ENCODE data around the gene PYGO2. TPM values are rescaled to one million over a fixed set of nuclear protein-coding genes. Genes with fewer than 3 reads are reported as not detected.

Gene PYGO2
- polyA plus RNA-seq, 4 donors, result 22.1 to 34.7 (median 24.8) TPM

- Histone ChIP-seq H3K36me3 (ENCODE audit: control insufficient read depth in 3 of 3, insufficient read depth in 2 of 3, low read depth in 1 of 3, low read length in 3 of 3) (peaks cover 0 to 21% (median 0%) of the 10 kb centered on the region in 3 donors), H3K27me3 (ENCODE audit: control insufficient read depth in 3 of 3, insufficient read depth in 3 of 3, low read length in 3 of 3) (no peaks in the 10 kb centered on the region), H3K4me1 (ENCODE audit: control insufficient read depth in 3 of 3, insufficient read depth in 2 of 3, low read depth in 1 of 3, low read length in 2 of 3) (peaks cover 0 to 37% (median 7%) of the 10 kb centered on the region in 3 donors), H3K27ac (ENCODE audit: low read depth in 1 of 3, low read length in 2 of 3) (no peak overlapping the region), H3K4me3 (ENCODE audit: low read depth in 1 of 3, low read length in 3 of 3) (no peak overlapping the region), H3K9me3 (ENCODE audit: control insufficient read depth in 2 of 2, insufficient read depth in 1 of 2, low read depth in 1 of 2, low read length in 1 of 2) (no peaks in the 10 kb centered on the region)
- 98 to 100% (median 99%) methylated on average over 5 of the region's 5 CpGs for WGBS, 3 donors
- no peak for DNase-seq
- FAIRE-seq, result no peak
Observed at GRCh38 chr1:154934358-154934948, 27.1 kb downstream of the PYGO2 start.

GRCh38 chr1:154931940-154932487 is 29.6 kb downstream of the PYGO2 start:
- Histone ChIP-seq H3K36me3 (ENCODE audit: control insufficient read depth in 3 of 3, insufficient read depth in 2 of 3, low read depth in 1 of 3, low read length in 3 of 3) (peaks cover 0 to 38% (median 2%) of the 10 kb centered on the region in 3 donors), H3K9me3 (ENCODE audit: control insufficient read depth in 2 of 2, insufficient read depth in 1 of 2, low read depth in 1 of 2, low read length in 1 of 2) (no peaks in the 10 kb centered on the region), H3K27ac (ENCODE audit: low read depth in 1 of 3, low read length in 2 of 3) (peak overlapping the region; percentile 89 to 98 (median 96)), H3K4me1 (ENCODE audit: control insufficient read depth in 3 of 3, insufficient read depth in 2 of 3, low read depth in 1 of 3, low read length in 2 of 3) (peaks cover 0 to 27% (median 0%) of the 10 kb centered on the region in 3 donors), H3K4me3 (ENCODE audit: low read depth in 1 of 3, low read length in 3 of 3) (no peak overlapping the region), H3K27me3 (ENCODE audit: control insufficient read depth in 3 of 3, insufficient read depth in 3 of 3, low read length in 3 of 3) (no peaks in the 10 kb centered on the region)
- WGBS, 3 donors, result 13 to 63% (median 51%) methylated on average over 11 of the region's 11 CpGs
- no peak for FAIRE-seq
- peak; percentile 96 to 97 for DNase-seq

- Histone ChIP-seq H3K36me3 (ENCODE audit: control insufficient read depth in 3 of 3, insufficient read depth in 2 of 3, low read depth in 1 of 3, low read length in 3 of 3) (peaks cover 14 to 79% (median 17%) of the 10 kb centered on the region in 3 donors), H3K27ac (ENCODE audit: low read depth in 1 of 3, low read length in 2 of 3) (no peak overlapping the region), H3K9me3 (ENCODE audit: control insufficient read depth in 2 of 2, insufficient read depth in 1 of 2, low read depth in 1 of 2, low read length in 1 of 2) (no peaks in the 10 kb centered on the region), H3K4me3 (ENCODE audit: low read depth in 1 of 3, low read length in 3 of 3) (no peak overlapping the region), H3K4me1 (ENCODE audit: control insufficient read depth in 3 of 3, insufficient read depth in 2 of 3, low read depth in 1 of 3, low read length in 2 of 3) (peaks cover 0 to 3% (median 0%) of the 10 kb centered on the region in 3 donors), H3K27me3 (ENCODE audit: control insufficient read depth in 3 of 3, insufficient read depth in 3 of 3, low read length in 3 of 3) (no peaks in the 10 kb centered on the region)
- 92 to 95% (median 93%) methylated on average over 13 of the region's 13 CpGs for WGBS, 3 donors
- FAIRE-seq (no peak), DNase-seq (no peak)
Observed at GRCh38 chr1:154926201-154926600, 35.4 kb downstream of the PYGO2 start.

GRCh38 chr1:154925335-154926170 is 36.0 kb downstream of the PYGO2 start:
- no peaks in the 10 kb centered on the region for H3K27me3 ChIP-seq (ENCODE audit: control insufficient read depth in 3 of 3, insufficient read depth in 3 of 3, low read length in 3 of 3)
- FAIRE-seq (no peak), DNase-seq (no peak)
- H3K27ac ChIP-seq (ENCODE audit: low read depth in 1 of 3, low read length in 2 of 3), result no peak overlapping the region
- 84 to 93% (median 92%) methylated on average over 3 of the region's 3 CpGs for WGBS, 3 donors
- no peaks in the 10 kb centered on the region for H3K4me1 ChIP-seq (ENCODE audit: control insufficient read depth in 3 of 3, insufficient read depth in 2 of 3, low read depth in 1 of 3, low read length in 2 of 3)
- H3K9me3 ChIP-seq (ENCODE audit: control insufficient read depth in 2 of 2, insufficient read depth in 1 of 2, low read depth in 1 of 2, low read length in 1 of 2), result no peaks in the 10 kb centered on the region
- peaks cover 14 to 74% (median 17%) of the 10 kb centered on the region in 3 donors for H3K36me3 ChIP-seq (ENCODE audit: control insufficient read depth in 3 of 3, insufficient read depth in 2 of 3, low read depth in 1 of 3, low read length in 3 of 3)
- no peak overlapping the region for H3K4me3 ChIP-seq (ENCODE audit: low read depth in 1 of 3, low read length in 3 of 3)

- WGBS, 3 donors, result 96 to 100% (median 97%) methylated on average over 3 of the region's 3 CpGs
- H3K27ac ChIP-seq (ENCODE audit: low read depth in 1 of 3, low read length in 2 of 3), result no peak overlapping the region
- no peaks in the 10 kb centered on the region for H3K4me1 ChIP-seq (ENCODE audit: control insufficient read depth in 3 of 3, insufficient read depth in 2 of 3, low read depth in 1 of 3, low read length in 2 of 3)
- FAIRE-seq (no peak), DNase-seq (no peak)
- H3K4me3 ChIP-seq (ENCODE audit: low read depth in 1 of 3, low read length in 3 of 3), result no peak overlapping the region
- H3K9me3 ChIP-seq (ENCODE audit: control insufficient read depth in 2 of 2, insufficient read depth in 1 of 2, low read depth in 1 of 2, low read length in 1 of 2), result no peaks in the 10 kb centered on the region
- no peaks in the 10 kb centered on the region for H3K27me3 ChIP-seq (ENCODE audit: control insufficient read depth in 3 of 3, insufficient read depth in 3 of 3, low read length in 3 of 3)
- peaks cover 14 to 58% (median 17%) of the 10 kb centered on the region in 3 donors for H3K36me3 ChIP-seq (ENCODE audit: control insufficient read depth in 3 of 3, insufficient read depth in 2 of 3, low read depth in 1 of 3, low read length in 3 of 3)
Observed at GRCh38 chr1:154923695-154924094, 37.9 kb downstream of the PYGO2 start.

- no peak for FAIRE-seq
- DNase-seq, result no peak
- Histone ChIP-seq H3K4me1 (ENCODE audit: control insufficient read depth in 3 of 3, insufficient read depth in 2 of 3, low read depth in 1 of 3, low read length in 2 of 3) (no peaks in the 10 kb centered on the region), H3K36me3 (ENCODE audit: control insufficient read depth in 3 of 3, insufficient read depth in 2 of 3, low read depth in 1 of 3, low read length in 3 of 3) (peaks cover 0 to 2% (median 0%) of the 10 kb centered on the region in 3 donors), H3K27me3 (ENCODE audit: control insufficient read depth in 3 of 3, insufficient read depth in 3 of 3, low read length in 3 of 3) (no peaks in the 10 kb centered on the region), H3K9me3 (ENCODE audit: control insufficient read depth in 2 of 2, insufficient read depth in 1 of 2, low read depth in 1 of 2, low read length in 1 of 2) (peaks cover 0 to 16% of the 10 kb centered on the region in 2 donors), H3K27ac (ENCODE audit: low read depth in 1 of 3, low read length in 2 of 3) (no peak overlapping the region), H3K4me3 (ENCODE audit: low read depth in 1 of 3, low read length in 3 of 3) (no peak overlapping the region)
- WGBS, 3 donors, result 89 to 90% (median 89%) methylated on average over 3 of the region's 3 CpGs
Observed at GRCh38 chr1:154913273-154913672, 48.3 kb downstream of the PYGO2 start.

GRCh38 chr1:154912755-154913154 is 48.8 kb downstream of the PYGO2 start:
- no peak overlapping the region for H3K4me3 ChIP-seq (ENCODE audit: low read depth in 1 of 3, low read length in 3 of 3)
- FAIRE-seq (no peak), DNase-seq (no peak)
- H3K27me3 ChIP-seq (ENCODE audit: control insufficient read depth in 3 of 3, insufficient read depth in 3 of 3, low read length in 3 of 3), result no peaks in the 10 kb centered on the region
- peaks cover 0 to 21% of the 10 kb centered on the region in 2 donors for H3K9me3 ChIP-seq (ENCODE audit: control insufficient read depth in 2 of 2, insufficient read depth in 1 of 2, low read depth in 1 of 2, low read length in 1 of 2)
- 87 to 91% (median 90%) methylated on average over 2 of the region's 2 CpGs for WGBS, 3 donors
- no peaks in the 10 kb centered on the region for H3K4me1 ChIP-seq (ENCODE audit: control insufficient read depth in 3 of 3, insufficient read depth in 2 of 3, low read depth in 1 of 3, low read length in 2 of 3)
- no peak overlapping the region for H3K27ac ChIP-seq (ENCODE audit: low read depth in 1 of 3, low read length in 2 of 3)
- peaks cover 0 to 2% (median 0%) of the 10 kb centered on the region in 3 donors for H3K36me3 ChIP-seq (ENCODE audit: control insufficient read depth in 3 of 3, insufficient read depth in 2 of 3, low read depth in 1 of 3, low read length in 3 of 3)

GRCh38 chr1:154911691-154912550 is 49.7 kb downstream of the PYGO2 start:
- FAIRE-seq (no peak), DNase-seq (no peak)
- 90 to 94% (median 92%) methylated on average over 8 of the region's 8 CpGs for WGBS, 3 donors
- Histone ChIP-seq H3K27ac (ENCODE audit: low read depth in 1 of 3, low read length in 2 of 3) (no peak overlapping the region), H3K4me3 (ENCODE audit: low read depth in 1 of 3, low read length in 3 of 3) (no peak overlapping the region), H3K36me3 (ENCODE audit: control insufficient read depth in 3 of 3, insufficient read depth in 2 of 3, low read depth in 1 of 3, low read length in 3 of 3) (peaks cover 0 to 2% (median 0%) of the 10 kb centered on the region in 3 donors), H3K27me3 (ENCODE audit: control insufficient read depth in 3 of 3, insufficient read depth in 3 of 3, low read length in 3 of 3) (no peaks in the 10 kb centered on the region), H3K9me3 (ENCODE audit: control insufficient read depth in 2 of 2, insufficient read depth in 1 of 2, low read depth in 1 of 2, low read length in 1 of 2) (peaks cover 0 to 26% of the 10 kb centered on the region in 2 donors), H3K4me1 (ENCODE audit: control insufficient read depth in 3 of 3, insufficient read depth in 2 of 3, low read depth in 1 of 3, low read length in 2 of 3) (no peaks in the 10 kb centered on the region)
